Stimulated activated naive B cell treated with anti-CD40 and anti-IgM and Interleukin-4, amounts not matched to agents 10 μg/mL and 1 μg/mL and 100 μg/mL, for 72 hours (primary cell): Measurements from ENCODE around the gene IFI27L2.

Experiments
- ATAC-seq, 2 donors: fragments of 150-1000 bp; cut with Tn5 transposase; replicated peaks; 2 replicates each; pipeline ENCODE4 v1.10.0; 2021; ENCODE audit warnings: moderate library complexity in 1 of 2
- DNase-seq: peaks from one replicate; pipeline ENCODE4 v3.0.0; 2021
- H3K27ac Mint-ChIP-seq: one replicate; pipeline ENCODE4 v1.8.0; 2022; ENCODE audit warnings: mild to moderate bottlenecking, mixed read lengths
- H3K27me3 Mint-ChIP-seq, 2 donors: one replicate each; pipeline ENCODE4 v1.8.0; 2022; ENCODE audit warnings: mixed read lengths in 2 of 2
- H3K36me3 Mint-ChIP-seq, 2 donors: one replicate each; pipeline ENCODE4 v1.8.0; 2022; ENCODE audit warnings: mixed read lengths in 2 of 2, mild to moderate bottlenecking in 1 of 2
- H3K4me1 Mint-ChIP-seq, 2 donors: one replicate each; pipeline ENCODE4 v1.8.0; 2022; ENCODE audit warnings: mixed read lengths in 2 of 2, mild to moderate bottlenecking in 1 of 2
- H3K4me3 Mint-ChIP-seq, 2 donors: one replicate each; pipeline ENCODE4 v1.8.0; 2022; ENCODE audit warnings: mild to moderate bottlenecking in 2 of 2, mixed read lengths in 2 of 2, moderate library complexity in 1 of 2
- H3K9me3 Mint-ChIP-seq, 2 donors: one replicate each; pipeline ENCODE4 v1.8.0; 2022; ENCODE audit warnings: mixed read lengths in 2 of 2, mild to moderate bottlenecking in 1 of 2

The IFI27L2 gene

GRCh38 chr14:94089479-94089878 lies 39.9 kb downstream of the IFI27L2 start:
- Mint-ChIP-seq H3K9me3 (peaks cover 2 to 4% of the 10 kb centered on the region in 2 donors), H3K27me3 (no peaks in the 10 kb centered on the region), H3K27ac (no peak overlapping the region), H3K4me3 (no peak overlapping the region), H3K4me1 (no peaks in the 10 kb centered on the region), H3K36me3 (peaks cover 1 to 5% of the 10 kb centered on the region in 2 donors)
- DNase-seq (no peak), ATAC-seq (no peak)

GRCh38 chr14:94088516-94088915 lies 40.9 kb downstream of the IFI27L2 start:
- no peak overlapping the region for H3K4me3 Mint-ChIP-seq
- H3K4me1 Mint-ChIP-seq, result no peaks in the 10 kb centered on the region
- ATAC-seq (no peak), DNase-seq (no peak)
- H3K9me3 Mint-ChIP-seq, result peaks cover 2 to 4% of the 10 kb centered on the region in 2 donors
- no peak overlapping the region for H3K27ac Mint-ChIP-seq
- H3K36me3 Mint-ChIP-seq, result peaks cover 1 to 5% of the 10 kb centered on the region in 2 donors
- no peaks in the 10 kb centered on the region for H3K27me3 Mint-ChIP-seq

DNA sequence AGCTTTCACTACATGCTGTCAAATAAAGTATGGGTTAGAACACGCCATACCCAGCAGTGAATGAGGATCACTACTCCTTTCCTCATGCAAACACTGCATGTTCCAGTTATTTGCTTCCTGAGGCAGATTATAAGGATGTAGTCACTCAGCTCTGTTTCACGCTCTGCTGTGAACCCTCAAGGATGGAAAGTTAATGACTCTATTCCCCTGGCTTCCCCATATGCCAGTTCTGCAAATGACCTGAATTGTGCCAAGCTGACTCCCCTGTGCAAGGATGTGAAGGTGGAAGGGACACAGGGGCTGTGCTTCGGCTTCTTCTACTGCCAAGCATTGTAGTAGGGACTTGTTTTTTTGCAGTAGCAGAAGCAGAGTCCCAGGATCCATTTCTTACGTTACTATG lies 41.5 kb downstream of the IFI27L2 start:
- ATAC-seq (no peak), DNase-seq (no peak)
- Mint-ChIP-seq H3K9me3 (peaks cover 2 to 4% of the 10 kb centered on the region in 2 donors), H3K4me3 (no peak overlapping the region), H3K27me3 (no peaks in the 10 kb centered on the region), H3K27ac (no peak overlapping the region), H3K36me3 (peaks cover 3 to 9% of the 10 kb centered on the region in 2 donors), H3K4me1 (no peaks in the 10 kb centered on the region)

DNA sequence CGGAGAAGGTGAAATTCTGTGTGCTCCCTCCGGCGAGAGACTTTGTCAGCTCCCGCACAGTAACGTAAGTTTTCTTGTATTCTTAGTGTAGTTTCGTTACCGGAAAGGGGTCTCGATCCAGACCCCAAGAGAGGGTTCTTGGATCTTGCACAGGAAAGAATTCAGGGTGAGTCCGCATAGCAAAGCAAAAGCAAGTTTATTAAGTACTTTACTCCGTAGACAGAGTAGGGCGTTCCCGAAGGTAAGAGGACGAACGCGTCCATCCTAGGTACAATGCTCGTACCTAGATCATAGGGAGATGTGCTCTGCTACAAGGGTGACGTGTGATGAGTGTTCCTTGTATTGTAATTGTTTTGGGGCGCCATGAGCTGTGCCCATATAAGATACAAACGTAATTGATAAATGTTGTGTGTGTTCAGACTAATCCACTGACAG lies 48.0 kb downstream of the IFI27L2 start:
- no peaks in the 10 kb centered on the region for H3K27me3 Mint-ChIP-seq
- peak overlapping the region; percentile 95 to 97 for H3K4me3 Mint-ChIP-seq
- H3K36me3 Mint-ChIP-seq, result peaks cover 26 to 37% of the 10 kb centered on the region in 2 donors
- H3K4me1 Mint-ChIP-seq, result peaks cover 25 to 39% of the 10 kb centered on the region in 2 donors
- peaks cover 2 to 4% of the 10 kb centered on the region in 2 donors for H3K9me3 Mint-ChIP-seq
- H3K27ac Mint-ChIP-seq, result peak overlapping the region; percentile 100
- ATAC-seq (peak; percentile 33 to 41), DNase-seq (no peak)

DNA sequence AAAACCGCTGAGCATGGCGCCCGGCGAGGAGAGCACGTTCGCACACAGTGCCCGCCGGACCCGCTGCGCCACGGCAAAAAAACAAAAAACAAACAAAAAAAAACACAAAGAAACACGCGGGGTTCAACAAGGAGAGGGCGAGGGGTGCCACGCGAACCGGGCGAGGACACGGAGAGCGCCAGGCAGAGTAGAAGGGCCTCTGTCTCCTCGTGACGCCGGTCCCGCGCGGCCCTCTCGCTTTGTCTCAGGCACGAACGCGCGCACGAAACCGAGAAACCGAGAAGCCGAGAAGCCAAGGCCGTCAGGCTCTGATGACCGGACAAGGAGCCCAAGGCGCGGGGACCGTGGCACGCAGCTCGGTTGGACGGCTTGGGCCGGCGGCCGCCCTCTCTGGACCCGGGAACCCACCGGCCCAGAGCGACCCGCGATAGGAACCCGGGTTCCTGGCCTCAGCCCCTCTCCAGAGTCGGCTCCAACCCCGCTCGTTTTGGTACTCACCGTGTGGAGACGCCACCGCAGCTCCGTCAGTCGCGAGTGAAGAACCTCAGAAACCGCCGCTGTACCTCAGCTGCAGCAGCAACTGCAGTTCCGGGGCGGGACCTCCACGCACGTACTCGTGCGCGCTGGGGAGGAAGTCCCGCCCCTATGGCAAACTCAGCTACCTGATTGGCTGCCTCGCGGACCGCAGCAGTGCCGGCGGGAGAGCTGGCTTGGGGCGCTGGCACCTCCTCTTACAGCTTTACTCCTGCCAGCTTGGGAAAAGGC lies 48.6 kb downstream of the IFI27L2 start, which contains the start of the genes DDX24 and IFI27L1:
TSS of gene DDX24 (minus strand) at position 582 of the 765 bp plus-strand sequence. CDS start 1,460 bp downstream, outside the sequence.
TSS of gene IFI27L1 (plus strand) at position 690 of the 765 bp plus-strand sequence. CDS start 15,628 bp downstream, outside the sequence.
- Mint-ChIP-seq H3K36me3 (peaks cover 25 to 37% of the 10 kb centered on the region in 2 donors), H3K27me3 (no peaks in the 10 kb centered on the region), H3K4me1 (peaks cover 25 to 39% of the 10 kb centered on the region in 2 donors), H3K4me3 (peak within 1 kb of the TSS; percentile 95 to 97), H3K27ac (peak within 1 kb of the TSS; percentile 100), H3K9me3 (no peaks in the 10 kb centered on the region)
- ATAC-seq (peak; percentile 97 to 98), DNase-seq (peak; percentile 95)

GRCh38 chr14:94079891-94080620 lies 49.3 kb downstream of the IFI27L2 start:
- Mint-ChIP-seq H3K4me1 (peaks cover 31 to 46% of the 10 kb centered on the region in 2 donors), H3K36me3 (peaks cover 31 to 44% of the 10 kb centered on the region in 2 donors), H3K4me3 (peak overlapping the region; percentile 95 to 97), H3K9me3 (peaks cover 0 to 4% of the 10 kb centered on the region in 2 donors), H3K27ac (peak overlapping the region; percentile 100), H3K27me3 (no peaks in the 10 kb centered on the region)
- ATAC-seq, result no peak
- DNase-seq, result no peak

GRCh38 chr14:94077823-94078222 lies 51.6 kb downstream of the IFI27L2 start:
- no peak overlapping the region for H3K27ac Mint-ChIP-seq
- H3K36me3 Mint-ChIP-seq, result peaks cover 40 to 51% of the 10 kb centered on the region in 2 donors
- peaks cover 5 to 8% of the 10 kb centered on the region in 2 donors for H3K9me3 Mint-ChIP-seq
- peak overlapping the region in 1 of 2 donors; percentile 14 for H3K4me3 Mint-ChIP-seq
- DNase-seq, result no peak
- H3K4me1 Mint-ChIP-seq, result peaks cover 35 to 46% of the 10 kb centered on the region in 2 donors
- no peak for ATAC-seq
- no peaks in the 10 kb centered on the region for H3K27me3 Mint-ChIP-seq
